ENCODE results near the gene SNURF. TPM values are rescaled to one million over a fixed set of nuclear protein-coding genes. Genes with fewer than 3 reads are reported as not detected.

SNURF gene
- total RNA-seq, 1 experiment from 2014 or later: 35.6 TPM

- no TSS peak for BruUV-seq (replicated peaks)
- Mint-ChIP-seq H3K9me3 (ENCODE audit: unreplicated experiment) (peaks cover 16% of the 10 kb centered on the region), H3K27me3 (ENCODE audit: insufficient read depth, unreplicated experiment) (no peaks in the 10 kb centered on the region), H3K4me3 (ENCODE audit: unreplicated experiment) (no peak overlapping the region), H3K36me3 (ENCODE audit: insufficient read depth, unreplicated experiment) (peaks cover 57% of the 10 kb centered on the region), H3K4me1 (ENCODE audit: insufficient read depth, unreplicated experiment) (no peaks in the 10 kb centered on the region), H3K27ac (ENCODE audit: low read depth, unreplicated experiment) (no peak overlapping the region)
- TF ChIP-seq, protein P1, sequence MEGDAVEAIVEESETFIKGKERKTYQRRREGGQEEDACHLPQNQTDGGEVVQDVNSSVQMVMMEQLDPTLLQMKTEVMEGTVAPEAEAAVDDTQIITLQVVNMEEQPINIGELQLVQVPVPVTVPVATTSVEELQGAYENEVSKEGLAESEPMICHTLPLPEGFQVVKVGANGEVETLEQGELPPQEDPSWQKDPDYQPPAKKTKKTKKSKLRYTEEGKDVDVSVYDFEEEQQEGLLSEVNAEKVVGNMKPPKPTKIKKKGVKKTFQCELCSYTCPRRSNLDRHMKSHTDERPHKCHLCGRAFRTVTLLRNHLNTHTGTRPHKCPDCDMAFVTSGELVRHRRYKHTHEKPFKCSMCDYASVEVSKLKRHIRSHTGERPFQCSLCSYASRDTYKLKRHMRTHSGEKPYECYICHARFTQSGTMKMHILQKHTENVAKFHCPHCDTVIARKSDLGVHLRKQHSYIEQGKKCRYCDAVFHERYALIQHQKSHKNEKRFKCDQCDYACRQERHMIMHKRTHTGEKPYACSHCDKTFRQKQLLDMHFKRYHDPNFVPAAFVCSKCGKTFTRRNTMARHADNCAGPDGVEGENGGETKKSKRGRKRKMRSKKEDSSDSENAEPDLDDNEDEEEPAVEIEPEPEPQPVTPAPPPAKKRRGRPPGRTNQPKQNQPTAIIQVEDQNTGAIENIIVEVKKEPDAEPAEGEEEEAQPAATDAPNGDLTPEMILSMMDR (IDR thresholded peaks at IDR 0.05; ENCODE audit: unreplicated experiment): no peak
- intact Hi-C loops (cut with micrococcal nuclease): no loop called here
- CTCF ChIA-PET: interaction anchor here (0.6 kb wide), 1 partner anchor 70 kb away, joined by 3 read pairs; no protein-coding TSS in a partner anchor
- DNase-seq (ENCODE audit: unreplicated experiment): peak; percentile 0
- POLR2A ChIA-PET: interaction anchor here (0.6 to 1.0 kb wide), 2 partner anchors 29 to 67 kb away, joined by 3 to 4 read pairs; no protein-coding TSS in a partner anchor
Measured at GRCh38 chr15:24985224-24985623, 30.4 kb downstream of the SNURF start.

DNA sequence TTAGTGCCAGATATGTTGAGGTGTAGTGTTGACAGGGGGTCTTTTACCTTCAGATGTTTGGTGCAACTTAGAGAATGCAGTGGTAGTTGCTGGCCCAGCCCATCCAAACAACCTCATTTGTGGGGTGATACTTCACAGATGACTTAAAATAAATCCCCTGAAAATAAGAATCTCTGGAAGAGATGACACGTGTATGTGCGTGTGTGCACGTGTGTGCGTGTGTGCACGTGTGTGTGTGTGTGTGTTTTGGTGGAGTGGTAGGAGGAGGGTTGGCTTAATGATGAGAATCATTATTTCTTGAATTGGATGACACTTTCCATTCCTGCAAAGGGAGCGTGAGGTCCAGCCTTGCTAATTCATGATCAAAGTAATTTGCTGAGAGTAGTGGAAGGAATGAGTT lies 31.9 kb downstream of the SNURF start:
- Mint-ChIP-seq H3K27me3 (ENCODE audit: insufficient read depth, unreplicated experiment) (no peaks in the 10 kb centered on the region), H3K27ac (ENCODE audit: low read depth, unreplicated experiment) (no peak overlapping the region), H3K4me3 (ENCODE audit: unreplicated experiment) (no peak overlapping the region), H3K4me1 (ENCODE audit: insufficient read depth, unreplicated experiment) (no peaks in the 10 kb centered on the region), H3K9me3 (ENCODE audit: unreplicated experiment) (peaks cover 14% of the 10 kb centered on the region), H3K36me3 (ENCODE audit: insufficient read depth, unreplicated experiment) (peaks cover 42% of the 10 kb centered on the region)
- ChIA-PET POLR2A (no interaction called here), CTCF (no interaction called here)
- BruUV-seq (replicated peaks): no TSS peak
- TF ChIP-seq, protein P1 (IDR thresholded peaks at IDR 0.05; ENCODE audit: unreplicated experiment): no peak
- intact Hi-C loops (cut with micrococcal nuclease): no loop called here
- no peak for DNase-seq (ENCODE audit: unreplicated experiment)

Other genes starting within 250 kb of the SNURF start
- gene SNRPN, start within 50 bp of the SNURF start, total RNA-seq (2022): 86.5 and 101 TPM in 2 replicates